GM19240 (cell line): ENCODE measurements around the gene PROB1.
"Not testable (repeated sequence)": the region's sequence is repeated elsewhere in the genome, so short reads cannot be mapped to it uniquely, and the experiment has no call there.

Experiments
- DNase-seq: peaks from one replicate; pipeline ENCODE4 v3.0.0; 2011; ENCODE audit warnings: low spot score; ENCODE audit not compliant: insufficient read length

PROB1 gene, protein sequence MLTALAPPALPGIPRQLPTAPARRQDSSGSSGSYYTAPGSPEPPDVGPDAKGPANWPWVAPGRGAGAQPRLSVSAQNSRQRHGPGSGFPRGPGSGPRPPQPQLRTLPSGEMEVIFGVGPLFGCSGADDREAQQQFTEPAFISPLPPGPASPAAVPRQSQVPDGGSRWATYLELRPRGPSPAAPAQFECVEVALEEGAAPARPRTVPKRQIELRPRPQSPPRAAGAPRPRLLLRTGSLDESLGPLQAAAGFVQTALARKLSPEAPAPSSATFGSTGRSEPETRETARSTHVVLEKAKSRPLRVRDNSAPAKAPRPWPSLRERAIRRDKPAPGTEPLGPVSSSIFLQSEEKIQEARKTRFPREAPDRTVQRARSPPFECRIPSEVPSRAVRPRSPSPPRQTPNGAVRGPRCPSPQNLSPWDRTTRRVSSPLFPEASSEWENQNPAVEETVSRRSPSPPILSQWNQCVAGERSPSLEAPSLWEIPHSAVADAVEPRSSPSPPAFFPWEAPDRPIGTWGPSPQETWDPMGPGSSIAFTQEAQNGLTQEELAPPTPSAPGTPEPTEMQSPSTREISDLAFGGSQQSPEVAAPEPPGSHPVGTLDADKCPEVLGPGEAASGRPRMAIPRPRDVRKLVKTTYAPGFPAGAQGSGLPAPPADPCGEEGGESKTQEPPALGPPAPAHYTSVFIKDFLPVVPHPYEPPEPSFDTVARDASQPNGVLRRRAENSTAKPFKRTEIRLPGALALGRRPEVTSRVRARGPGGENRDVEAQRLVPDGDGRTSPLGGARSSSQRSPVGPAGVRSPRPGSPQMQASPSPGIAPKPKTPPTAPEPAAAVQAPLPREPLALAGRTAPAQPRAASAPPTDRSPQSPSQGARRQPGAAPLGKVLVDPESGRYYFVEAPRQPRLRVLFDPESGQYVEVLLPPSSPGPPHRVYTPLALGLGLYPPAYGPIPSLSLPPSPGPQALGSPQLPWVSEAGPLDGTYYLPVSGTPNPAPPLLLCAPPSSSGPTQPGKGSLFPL

DNA sequence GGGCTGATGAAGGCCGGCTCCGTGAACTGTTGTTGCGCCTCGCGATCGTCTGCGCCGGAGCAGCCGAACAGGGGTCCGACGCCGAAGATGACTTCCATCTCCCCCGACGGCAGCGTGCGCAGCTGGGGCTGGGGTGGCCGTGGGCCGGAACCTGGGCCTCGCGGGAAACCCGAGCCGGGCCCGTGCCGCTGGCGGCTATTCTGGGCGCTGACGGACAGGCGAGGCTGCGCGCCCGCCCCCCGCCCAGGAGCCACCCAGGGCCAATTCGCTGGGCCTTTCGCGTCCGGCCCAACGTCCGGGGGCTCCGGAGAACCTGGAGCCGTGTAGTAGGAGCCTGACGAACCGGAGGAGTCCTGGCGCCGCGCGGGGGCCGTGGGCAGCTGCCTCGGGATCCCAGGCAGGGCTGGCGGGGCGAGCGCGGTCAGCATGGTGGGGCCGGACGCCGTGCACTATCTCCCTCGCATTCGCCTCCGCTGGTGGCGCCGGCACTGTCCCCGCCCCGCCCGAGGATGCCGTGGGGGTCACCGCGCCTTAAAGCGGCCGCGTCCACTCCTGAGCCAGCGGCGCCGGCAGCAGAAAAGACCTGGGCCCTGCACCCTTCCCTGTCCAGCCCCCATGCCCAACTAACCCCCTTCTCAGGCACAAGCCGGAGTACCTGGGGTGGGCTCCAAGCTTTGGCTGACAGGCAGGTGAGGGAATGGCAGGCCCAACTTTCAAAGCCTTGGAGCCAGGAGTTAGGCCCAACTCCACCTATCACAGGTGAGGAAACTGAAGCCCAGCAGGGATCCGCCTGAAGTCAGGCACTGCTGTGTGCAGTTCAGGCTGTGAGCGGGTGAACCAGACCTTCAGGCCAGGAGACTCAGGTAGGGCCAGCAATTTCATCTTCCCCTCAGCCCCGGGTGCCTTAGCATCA is at the start of gene PROB1:
PROB1 (minus strand) TSS at position 451 of the 913 bp plus-strand sequence; CDS start at position 428, 23 bp downstream.
- DNase-seq = no peak

GRCh38 chr5:139443831-139444453 is 49.0 kb upstream of the PROB1 start:
- DNase-seq = no peak

GRCh38 chr5:139440416-139440815 is 45.5 kb upstream of the PROB1 start:
- DNase-seq = not testable (repeated sequence)

DNA sequence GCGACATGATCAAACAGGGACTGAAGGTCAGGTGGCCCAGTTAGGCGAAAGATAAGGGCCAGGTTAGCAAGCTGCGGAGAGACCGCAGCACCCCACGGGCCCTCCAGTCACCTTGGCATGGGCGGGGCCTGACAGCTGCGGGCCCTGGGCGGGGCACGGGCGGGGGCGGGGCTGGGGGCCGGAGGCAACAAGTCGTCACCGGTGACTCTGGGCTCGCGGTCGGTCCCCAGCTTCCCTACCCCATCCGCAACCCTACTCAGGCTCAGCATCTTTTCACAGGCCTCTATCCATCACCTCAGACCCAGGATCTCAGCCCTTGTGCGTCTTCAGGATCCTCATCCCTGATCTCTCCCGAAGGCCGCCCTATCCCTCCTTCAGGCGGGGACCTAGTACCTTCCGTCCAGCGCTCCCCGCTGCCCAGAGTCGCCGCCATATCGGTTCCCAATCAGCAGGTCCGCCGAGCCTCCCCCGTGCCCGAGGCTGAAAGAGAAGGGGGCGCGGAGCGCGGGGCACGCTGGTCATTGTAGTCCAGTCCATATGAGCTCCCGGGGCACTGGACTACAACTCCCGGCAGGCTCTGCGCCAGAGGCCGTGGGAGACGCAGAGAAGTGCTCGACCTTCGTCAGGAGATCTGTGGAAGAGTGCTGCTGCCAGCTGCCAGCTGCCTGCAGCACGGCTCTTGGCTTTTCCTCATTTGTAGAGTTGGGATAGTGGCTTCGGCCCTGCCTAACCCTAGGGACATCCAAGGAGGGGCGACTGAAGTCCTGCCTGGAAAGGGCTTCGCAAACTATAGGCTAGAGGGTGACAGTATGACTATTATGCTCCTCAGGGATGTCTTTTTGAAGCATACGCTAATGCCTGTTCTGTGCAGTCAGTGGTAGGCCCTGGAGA is 44.4 kb upstream of the PROB1 start, which contains the start of gene DNAJC18:
DNAJC18 (minus strand) TSS at position 513 of the 891 bp plus-strand sequence; CDS start at position 433, 80 bp downstream.
- DNase-seq = peak; percentile 75

GRCh38 chr5:139438707-139439012 is 43.8 kb upstream of the PROB1 start:
- DNase-seq = no peak

GRCh38 chr5:139435676-139436075 is 40.8 kb upstream of the PROB1 start:
- no peak for DNase-seq

DNA sequence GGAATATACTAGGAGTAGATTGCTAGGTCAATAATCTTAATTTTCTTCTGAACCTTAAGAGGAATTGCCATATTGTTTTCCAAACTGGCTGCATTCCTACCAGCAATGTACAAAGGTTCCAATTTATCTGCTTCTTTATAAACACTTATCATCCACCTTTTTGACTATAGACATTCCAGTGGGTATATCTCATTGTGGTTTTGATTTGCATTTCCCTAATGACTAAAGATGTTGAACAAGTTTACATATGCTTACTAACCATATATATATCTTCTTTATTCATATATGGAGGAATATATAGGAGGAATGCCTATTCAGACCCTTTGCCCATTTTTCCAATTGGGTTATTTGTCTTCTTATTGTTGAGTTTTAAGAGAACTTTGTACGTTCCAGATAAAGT is 36.8 kb upstream of the PROB1 start:
- DNase-seq = no peak

GRCh38 chr5:139430015-139430414 is 35.1 kb upstream of the PROB1 start:
- no peak for DNase-seq

- no peak for DNase-seq
Measured at GRCh38 chr5:139426203-139426885, 31.4 kb upstream of the PROB1 start.

DNA sequence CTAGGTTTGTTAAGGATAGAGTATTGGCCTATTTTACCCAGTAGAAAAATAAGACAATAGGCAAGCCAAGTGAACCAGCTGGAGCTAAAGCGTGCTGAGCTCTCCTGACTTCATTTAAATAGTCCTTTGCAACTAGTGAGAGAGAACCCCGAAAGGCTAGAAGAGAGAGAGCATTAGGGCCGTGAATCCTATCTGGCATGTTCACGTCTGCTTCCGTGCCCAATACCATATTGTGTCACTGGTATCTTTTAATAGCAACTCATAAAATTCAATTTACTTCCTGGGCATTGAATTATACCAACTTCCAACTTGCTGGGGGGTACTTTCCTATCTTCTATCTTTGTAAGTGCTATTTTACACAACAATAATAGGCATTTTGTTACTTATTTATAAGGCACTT is 30.6 kb upstream of the PROB1 start:
- DNase-seq = no peak

- peak; percentile 62 for DNase-seq
Measured at GRCh38 chr5:139422307-139422893, 27.5 kb upstream of the PROB1 start.

DNA sequence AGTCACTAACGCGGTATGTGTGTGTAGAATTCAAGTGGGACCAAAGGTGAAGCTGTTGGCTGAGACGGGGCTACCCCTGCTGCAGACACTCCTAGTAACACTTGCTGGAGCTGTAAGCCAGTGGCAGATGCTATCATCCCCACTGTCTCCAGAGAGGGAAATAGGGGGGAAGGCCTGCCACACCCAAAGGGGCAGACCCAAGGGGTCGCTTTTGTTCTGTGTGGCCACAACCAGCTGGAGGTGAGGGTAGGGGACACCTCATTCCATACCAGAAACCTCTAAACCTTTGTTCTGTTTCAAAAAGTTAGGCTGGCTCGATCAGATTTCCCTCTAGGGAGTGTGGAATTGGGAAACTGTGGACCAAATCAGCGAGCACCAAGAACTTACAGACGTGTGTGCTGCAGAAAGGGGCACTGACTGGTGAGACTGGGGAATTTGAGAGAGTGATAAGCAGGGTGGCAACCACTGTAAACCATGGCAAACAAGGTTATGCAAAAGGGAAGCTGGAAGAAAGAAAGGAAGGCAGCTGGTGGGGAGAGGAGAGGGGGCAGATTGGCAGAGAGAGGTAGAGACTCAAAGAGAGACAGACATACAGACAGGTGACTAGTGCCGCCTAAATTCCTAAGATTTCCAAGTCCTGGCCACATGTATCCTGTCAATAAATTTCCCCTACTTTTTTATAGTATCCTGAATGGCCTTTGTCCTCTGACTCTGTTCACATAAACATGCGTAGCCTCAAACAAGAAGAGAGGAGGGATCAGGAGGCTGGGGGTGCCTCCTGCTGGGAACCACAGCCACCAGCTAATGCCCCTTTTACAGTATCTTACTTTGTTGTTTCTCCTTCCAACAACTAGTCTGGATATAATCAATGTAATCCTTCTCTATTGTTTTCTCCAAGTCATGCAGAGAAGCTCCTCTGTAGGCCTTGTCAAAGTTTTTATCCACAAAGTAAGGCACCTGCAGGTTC is 24.6 kb upstream of the PROB1 start:
- DNase-seq = no peak

DNA sequence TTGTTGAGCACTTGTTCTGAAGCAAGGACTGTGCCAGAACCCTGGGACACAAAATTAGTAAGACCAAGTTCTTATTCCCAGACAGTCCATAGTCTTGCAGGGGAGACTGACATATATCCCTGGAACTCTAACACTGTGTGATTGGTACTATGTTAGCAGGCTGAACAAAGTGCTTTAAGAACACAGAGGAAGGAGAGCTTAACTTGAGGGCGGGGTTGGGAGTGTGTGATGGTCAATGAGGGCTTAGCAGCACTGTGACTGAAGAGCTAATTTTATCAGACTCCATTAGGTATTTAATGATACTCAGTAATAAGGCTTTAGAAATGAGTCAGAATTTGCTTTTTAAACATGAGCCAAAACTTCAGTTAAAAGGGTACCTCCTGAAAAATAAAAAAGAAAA is 23.9 kb upstream of the PROB1 start:
- DNase-seq = no peak

- DNase-seq = no peak
Measured at GRCh38 chr5:139417214-139417613, 22.3 kb upstream of the PROB1 start.

DNA sequence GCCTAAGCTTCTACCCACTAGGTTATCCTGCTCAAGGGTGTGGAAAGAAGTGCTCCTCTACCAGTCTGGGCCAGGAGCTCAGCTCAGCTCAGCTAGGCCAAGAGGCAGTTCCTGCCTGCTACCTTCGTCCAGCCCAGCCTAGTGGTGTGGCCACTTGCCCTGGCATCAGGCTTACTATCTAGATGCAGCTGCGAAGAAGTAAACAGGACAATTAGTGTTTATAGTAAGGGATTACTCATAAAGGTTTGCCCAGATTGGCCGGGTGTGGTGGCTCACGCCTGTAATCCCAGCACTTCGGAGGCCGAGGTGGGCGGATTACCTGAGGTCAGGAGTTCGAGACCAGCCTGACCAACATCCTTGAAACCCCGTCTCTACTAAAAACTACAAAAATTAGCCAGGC is 21.7 kb upstream of the PROB1 start:
- no peak for DNase-seq

- no peak for DNase-seq
Measured at GRCh38 chr5:139415869-139416268, 21.0 kb upstream of the PROB1 start.

- DNase-seq = no peak
Measured at GRCh38 chr5:139415221-139415861, 20.4 kb upstream of the PROB1 start.
